Osteoblast (primary cell): ENCODE results near the gene DCAF15. TPM values are rescaled to one million over a fixed set of nuclear protein-coding genes. Genes with fewer than 3 reads are reported as not detected.

Source experiments
- DNase-seq: peaks from one replicate; pipeline ENCODE4 v3.0.0; 2011; ENCODE audit warnings: low spot score, mixed read lengths; ENCODE audit not compliant: insufficient read length; ENCODE audit errors: missing footprints
- H2AFZ ChIP-seq: 2 replicates; pipeline ENCODE4 v1.6.0; 2011; ENCODE audit warnings: mild to moderate bottlenecking, low read length
- H3K27ac ChIP-seq: 2 replicates; pipeline ENCODE4 v1.5.1; 2011; ENCODE audit warnings: mild to moderate bottlenecking, low read depth, low read length, moderate library complexity
- H3K27me3 ChIP-seq: 2 replicates; pipeline ENCODE4 v1.6.0; 2012; ENCODE audit warnings: mild to moderate bottlenecking, control low read depth, inconsistent platforms, low read length, moderate library complexity; ENCODE audit not compliant: insufficient read depth
- H3K36me3 ChIP-seq: 2 replicates; pipeline ENCODE4 v1.5.1; 2011; ENCODE audit warnings: mild to moderate bottlenecking, low read length, control low read depth, moderate library complexity; ENCODE audit not compliant: insufficient read depth
- H3K4me1 ChIP-seq: 2 replicates; pipeline ENCODE4 v1.5.1; 2011; ENCODE audit warnings: mild to moderate bottlenecking, low read length, control low read depth, moderate library complexity; ENCODE audit not compliant: insufficient read depth
- H3K4me2 ChIP-seq: 2 replicates; pipeline ENCODE4 v1.6.0; 2011; ENCODE audit warnings: mild to moderate bottlenecking, low read length; ENCODE audit not compliant: insufficient read depth
- H3K4me3 ChIP-seq: fragments of 200-600 bp; sonication (generic); 3 replicates; pipeline ENCODE4 v1.5.1; 2012; ENCODE audit warnings: mild to moderate bottlenecking, low read length, inconsistent platforms; ENCODE audit not compliant: insufficient read depth
- H3K79me2 ChIP-seq: 2 replicates; pipeline ENCODE4 v1.6.0; 2012; ENCODE audit warnings: mild to moderate bottlenecking, low read length, control low read depth, inconsistent platforms; ENCODE audit not compliant: insufficient read depth
- H3K9me3 ChIP-seq: 2 replicates; pipeline ENCODE4 v1.5.1; 2011; ENCODE audit warnings: low read depth, low read length, control low read depth
- H4K20me1 ChIP-seq: 2 replicates; pipeline ENCODE4 v1.6.0; 2012; ENCODE audit warnings: mild to moderate bottlenecking, low read length, control low read depth; ENCODE audit not compliant: insufficient read depth
- total RNA-seq: library from RNA; depleted of rRNA; stranded (reverse); fragments of >200 nt; gene quantifications from 2 replicates; pipeline ENCODE4 v1.2.3, GENCODE V29; 2012
- TF ChIP-seq, protein P1 (sequence below): IDR thresholded peaks from 2 replicates; pipeline ENCODE4 v1.5.1; 2011; ENCODE audit warnings: mild to moderate bottlenecking, low read depth, low read length, moderate library complexity; ENCODE audit errors: extremely low read depth

DCAF15 gene
- total RNA-seq, 1 donor = 11.9 TPM

DNA sequence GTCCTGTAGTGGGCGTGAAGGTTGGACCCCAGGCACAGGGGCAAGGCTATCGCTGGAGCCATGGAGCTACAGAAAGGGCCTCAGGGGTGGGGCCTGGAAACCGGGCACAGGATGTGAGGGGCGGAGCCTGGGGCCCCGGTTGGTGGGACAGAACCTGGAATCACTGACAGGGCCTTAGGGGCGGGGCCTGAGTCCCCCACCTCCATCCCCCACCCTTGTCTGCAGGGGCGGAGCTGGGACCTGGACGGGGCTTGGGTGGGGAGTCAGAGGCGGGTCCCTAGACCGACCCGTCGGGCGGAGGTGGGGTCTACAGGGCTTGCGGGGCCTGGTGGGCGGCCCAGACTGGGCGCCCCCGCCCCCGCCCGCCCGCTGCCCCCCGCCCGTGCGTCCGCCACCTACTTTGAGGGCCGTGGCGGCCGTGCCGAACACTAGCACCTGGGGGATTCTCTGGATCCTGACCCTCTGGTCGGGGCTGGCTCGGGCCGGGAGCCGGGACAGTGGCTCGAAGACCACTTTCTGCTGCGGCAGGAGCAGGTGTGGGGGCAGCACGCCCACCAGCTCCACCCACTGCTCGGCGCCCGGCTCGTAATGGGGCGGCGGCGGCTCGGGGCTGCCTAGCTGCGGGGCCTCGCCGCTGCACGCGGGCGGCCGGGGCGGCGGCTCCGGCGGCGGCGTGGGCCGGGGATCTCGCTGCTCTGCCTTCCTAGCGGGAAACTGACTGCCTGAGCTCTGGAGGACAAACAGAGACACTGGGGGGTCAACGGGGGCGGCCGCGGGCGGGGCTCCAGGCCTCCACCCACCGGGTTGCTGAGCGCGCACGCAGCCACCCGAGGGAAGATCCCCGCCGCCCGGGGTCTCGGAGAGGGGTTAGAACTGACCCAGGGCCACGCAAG, 26.3 kb downstream of the DCAF15 start:
- H3K36me3 ChIP-seq = peaks cover 8% of the 10 kb centered on the region
- no peak overlapping the region for H3K27ac ChIP-seq
- no peaks in the 10 kb centered on the region for H3K79me2 ChIP-seq
- no peaks in the 10 kb centered on the region for H3K4me1 ChIP-seq
- no peak overlapping the region for H3K4me3 ChIP-seq
- no peaks in the 10 kb centered on the region for H3K9me3 ChIP-seq
- no peak overlapping the region for H3K4me2 ChIP-seq
- H4K20me1 ChIP-seq = no peaks in the 10 kb centered on the region
- no peaks in the 10 kb centered on the region for H3K27me3 ChIP-seq
- TF ChIP-seq, protein P1, sequence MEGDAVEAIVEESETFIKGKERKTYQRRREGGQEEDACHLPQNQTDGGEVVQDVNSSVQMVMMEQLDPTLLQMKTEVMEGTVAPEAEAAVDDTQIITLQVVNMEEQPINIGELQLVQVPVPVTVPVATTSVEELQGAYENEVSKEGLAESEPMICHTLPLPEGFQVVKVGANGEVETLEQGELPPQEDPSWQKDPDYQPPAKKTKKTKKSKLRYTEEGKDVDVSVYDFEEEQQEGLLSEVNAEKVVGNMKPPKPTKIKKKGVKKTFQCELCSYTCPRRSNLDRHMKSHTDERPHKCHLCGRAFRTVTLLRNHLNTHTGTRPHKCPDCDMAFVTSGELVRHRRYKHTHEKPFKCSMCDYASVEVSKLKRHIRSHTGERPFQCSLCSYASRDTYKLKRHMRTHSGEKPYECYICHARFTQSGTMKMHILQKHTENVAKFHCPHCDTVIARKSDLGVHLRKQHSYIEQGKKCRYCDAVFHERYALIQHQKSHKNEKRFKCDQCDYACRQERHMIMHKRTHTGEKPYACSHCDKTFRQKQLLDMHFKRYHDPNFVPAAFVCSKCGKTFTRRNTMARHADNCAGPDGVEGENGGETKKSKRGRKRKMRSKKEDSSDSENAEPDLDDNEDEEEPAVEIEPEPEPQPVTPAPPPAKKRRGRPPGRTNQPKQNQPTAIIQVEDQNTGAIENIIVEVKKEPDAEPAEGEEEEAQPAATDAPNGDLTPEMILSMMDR = no peak
- no peak overlapping the region for H2AFZ ChIP-seq
- no peak for DNase-seq

DNA sequence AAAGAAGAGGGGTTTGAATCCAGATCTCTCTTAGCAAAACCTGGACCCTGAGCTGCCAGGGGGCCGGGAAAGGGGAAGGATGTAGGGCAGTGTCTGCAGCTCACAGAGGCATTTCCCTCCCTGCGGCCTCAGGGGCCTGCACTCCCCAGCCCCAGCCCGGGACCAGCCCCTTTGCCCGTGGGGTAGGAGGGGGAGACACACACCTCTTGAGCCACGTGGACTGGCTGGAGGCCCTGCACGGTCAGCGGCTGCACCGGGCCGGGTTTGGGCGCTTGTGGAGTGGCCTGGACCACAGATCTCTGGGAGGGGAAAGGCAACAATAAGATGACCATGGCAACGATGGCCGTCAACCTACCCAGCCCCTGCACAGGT, 26.9 kb downstream of the DCAF15 start:
- H2AFZ ChIP-seq = no peak overlapping the region

DNA sequence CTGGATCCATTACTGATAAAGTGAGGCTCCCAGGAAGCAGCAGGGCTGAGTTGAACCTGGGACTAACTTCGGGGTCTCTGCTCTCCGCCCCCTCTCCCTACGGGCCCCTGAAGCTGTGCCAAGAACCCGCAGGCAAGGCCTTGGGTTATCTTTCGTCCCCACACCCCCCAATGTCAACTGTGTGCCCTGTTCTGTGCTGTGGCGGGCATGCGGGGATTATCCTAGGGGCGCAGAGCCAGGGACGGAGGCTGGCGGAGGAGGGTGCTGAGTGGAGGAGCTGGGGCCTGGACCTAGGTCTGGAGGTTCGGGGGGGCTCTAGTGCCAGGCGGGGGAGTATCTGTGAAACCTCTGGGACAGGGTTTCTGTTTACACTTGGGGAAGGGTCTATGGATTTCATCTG, 27.4 kb downstream of the DCAF15 start:
- no peak overlapping the region for H3K4me2 ChIP-seq
- no peak overlapping the region for H2AFZ ChIP-seq
- H3K79me2 ChIP-seq = no peaks in the 10 kb centered on the region
- H3K4me1 ChIP-seq = no peaks in the 10 kb centered on the region
- no peaks in the 10 kb centered on the region for H3K27me3 ChIP-seq
- TF ChIP-seq, protein P1 = no peak
- no peak overlapping the region for H3K27ac ChIP-seq
- no peak for DNase-seq
- H3K36me3 ChIP-seq = peaks cover 8% of the 10 kb centered on the region
- no peak overlapping the region for H3K4me3 ChIP-seq
- H4K20me1 ChIP-seq = no peaks in the 10 kb centered on the region
- no peaks in the 10 kb centered on the region for H3K9me3 ChIP-seq

More for the DNA sequence above, 26.9 kb downstream of the DCAF15 start:
- no peak overlapping the region for H3K27ac ChIP-seq
- H3K27me3 ChIP-seq = no peaks in the 10 kb centered on the region
- H3K4me1 ChIP-seq = no peaks in the 10 kb centered on the region
- H4K20me1 ChIP-seq = no peaks in the 10 kb centered on the region
- TF ChIP-seq, protein P1 = no peak
- H3K4me3 ChIP-seq = no peak overlapping the region
- peaks cover 8% of the 10 kb centered on the region for H3K36me3 ChIP-seq
- H3K9me3 ChIP-seq = no peaks in the 10 kb centered on the region
- no peaks in the 10 kb centered on the region for H3K79me2 ChIP-seq
- H3K4me2 ChIP-seq = no peak overlapping the region
- DNase-seq = no peak

DNA sequence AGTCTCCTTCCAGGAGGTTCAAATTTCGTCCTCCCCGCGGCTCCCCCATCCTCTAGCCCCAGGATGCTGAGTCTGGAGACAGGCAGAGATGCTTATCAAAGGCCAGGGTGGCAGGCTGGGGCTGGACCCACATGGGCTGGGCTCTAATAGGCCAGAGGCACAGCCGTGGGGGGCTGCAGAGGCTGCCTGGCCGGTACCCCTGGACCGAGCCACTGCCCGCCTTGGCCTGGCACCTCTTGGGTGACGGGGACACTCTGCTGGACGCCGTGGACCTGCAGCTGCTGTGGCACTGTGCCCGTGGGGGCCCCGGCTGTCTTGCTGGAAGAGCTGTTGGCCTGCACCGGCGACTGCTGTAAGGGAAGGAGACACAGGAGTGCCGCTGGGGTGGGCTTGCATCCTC, 28.0 kb downstream of the DCAF15 start:
- no peaks in the 10 kb centered on the region for H3K27me3 ChIP-seq
- no peak overlapping the region for H3K27ac ChIP-seq
- no peak overlapping the region for H3K4me3 ChIP-seq
- H3K4me1 ChIP-seq = no peaks in the 10 kb centered on the region
- peaks cover 8% of the 10 kb centered on the region for H3K36me3 ChIP-seq
- DNase-seq = no peak
- no peak overlapping the region for H3K4me2 ChIP-seq
- no peak overlapping the region for H2AFZ ChIP-seq
- H4K20me1 ChIP-seq = no peaks in the 10 kb centered on the region
- TF ChIP-seq, protein P1 = no peak
- no peaks in the 10 kb centered on the region for H3K79me2 ChIP-seq
- H3K9me3 ChIP-seq = no peaks in the 10 kb centered on the region
